ENCODE data around the gene CD1C.
"Not testable (repeated sequence)": the region's sequence is repeated elsewhere in the genome, so short reads cannot be mapped to it uniquely, and the experiment has no call there.

The CD1C gene

DNA sequence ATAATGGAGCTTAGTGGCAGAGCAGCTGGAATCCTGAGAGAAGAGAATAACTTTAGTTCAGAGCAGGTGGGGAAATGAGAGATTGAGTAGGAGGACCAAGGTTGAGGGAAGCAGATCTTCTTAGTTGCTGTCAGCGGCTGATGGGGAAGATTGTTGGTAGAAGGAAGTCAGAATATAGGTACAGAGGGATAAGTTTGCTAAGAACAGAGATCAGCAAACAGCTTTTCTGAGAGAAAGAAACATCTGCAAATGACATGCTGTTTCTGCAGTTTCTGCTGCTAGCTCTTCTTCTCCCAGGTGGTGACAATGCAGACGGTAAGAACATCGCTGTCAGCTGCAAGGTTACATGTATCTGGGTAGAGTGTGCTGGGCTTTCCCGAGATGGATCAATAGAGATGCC, at the start of gene CD1C:
CD1C (plus strand) TSS at position 113 of the 400 bp plus-strand sequence; CDS start at position 255, 142 bp downstream.
- DNase-seq: no peak
- in situ Hi-C loops (cut with HindIII; ENCODE audit: low pct_ligation_motif_present, low pct_unique_long_range_greater_than_20kb, low sequenced_read_pairs): no loop called here

GRCh38 chr1:158246650-158247049, 43.1 kb upstream of the CD1C start:
- no peak for DNase-seq
- in situ Hi-C loops (cut with HindIII; ENCODE audit: low pct_ligation_motif_present, low pct_unique_long_range_greater_than_20kb, low sequenced_read_pairs): no loop called here

DNA sequence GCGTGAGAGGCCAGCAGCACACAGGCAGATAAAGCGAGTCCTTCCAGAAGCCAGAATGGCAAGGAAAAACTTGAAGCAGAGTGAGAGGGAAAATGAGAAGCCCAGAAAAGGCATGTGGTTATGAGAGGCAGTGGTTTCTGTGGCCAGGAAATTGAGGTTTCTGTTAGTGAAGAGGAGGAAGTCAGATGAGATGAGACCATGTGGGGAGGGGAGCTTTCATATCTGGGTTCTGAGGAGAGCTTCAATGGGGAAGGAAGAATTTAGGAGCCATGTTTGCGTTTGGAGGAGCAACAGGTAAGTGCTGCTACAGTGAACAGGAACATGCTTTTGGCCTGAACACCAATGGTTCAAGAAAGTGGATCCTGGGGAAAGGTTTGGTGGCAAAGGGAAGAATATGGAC, 41.6 kb upstream of the CD1C start:
- no peak for DNase-seq
- in situ Hi-C loops (cut with HindIII; ENCODE audit: low pct_ligation_motif_present, low pct_unique_long_range_greater_than_20kb, low sequenced_read_pairs): no loop called here

- in situ Hi-C loops (cut with HindIII; ENCODE audit: low pct_ligation_motif_present, low pct_unique_long_range_greater_than_20kb, low sequenced_read_pairs): no loop called here
- DNase-seq: no peak
These were observed 41.0 kb upstream of the CD1C start for GRCh38 chr1:158248771-158249170.

DNA sequence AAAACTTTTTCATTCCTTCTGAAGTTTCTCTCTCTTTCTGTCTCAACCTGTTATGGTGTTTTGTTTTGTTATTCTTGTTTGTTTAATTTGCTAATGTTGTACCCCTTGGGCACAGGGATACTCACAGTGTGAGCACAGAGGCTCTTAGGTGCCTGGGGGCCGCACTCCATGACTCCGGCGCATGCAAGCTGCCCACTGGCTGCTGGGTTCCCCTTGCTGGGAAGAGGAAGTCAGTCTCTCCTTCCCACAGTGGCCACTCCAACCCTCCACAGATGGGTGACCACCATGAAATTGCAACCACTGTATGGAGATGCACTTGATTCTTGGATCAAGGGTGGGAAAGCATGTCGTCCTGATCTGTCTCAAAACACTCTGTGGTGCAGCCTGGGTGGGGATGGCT, 40.1 kb upstream of the CD1C start:
- DNase-seq: no peak
- in situ Hi-C loops (cut with HindIII; ENCODE audit: low pct_ligation_motif_present, low pct_unique_long_range_greater_than_20kb, low sequenced_read_pairs): no loop called here

DNA sequence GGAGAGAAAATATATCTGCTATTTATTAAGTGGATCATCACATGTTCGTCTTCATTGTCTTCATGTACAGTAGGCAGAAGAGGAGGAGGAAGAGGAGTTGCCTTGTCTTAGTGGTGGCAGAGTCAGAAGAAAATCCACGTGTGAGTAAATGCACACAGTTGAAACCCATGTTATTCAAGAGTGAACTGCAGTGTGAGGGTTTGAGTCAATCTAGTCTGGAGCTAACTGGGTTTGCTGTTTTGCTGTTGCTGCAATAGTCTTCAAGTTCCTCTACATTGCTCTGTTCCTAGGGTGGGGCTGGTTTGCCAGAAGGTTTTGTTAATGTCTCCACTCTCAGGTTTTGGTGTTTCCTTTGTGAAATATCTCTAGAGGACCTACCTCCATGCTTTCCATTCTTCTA, 38.6 kb upstream of the CD1C start:
- no peak for DNase-seq
- in situ Hi-C loops (cut with HindIII; ENCODE audit: low pct_ligation_motif_present, low pct_unique_long_range_greater_than_20kb, low sequenced_read_pairs): no loop called here

- no peak for DNase-seq
- in situ Hi-C loops (cut with HindIII; ENCODE audit: low pct_ligation_motif_present, low pct_unique_long_range_greater_than_20kb, low sequenced_read_pairs): no loop called here
These were observed 34.1 kb upstream of the CD1C start for GRCh38 chr1:158255656-158256055.

DNA sequence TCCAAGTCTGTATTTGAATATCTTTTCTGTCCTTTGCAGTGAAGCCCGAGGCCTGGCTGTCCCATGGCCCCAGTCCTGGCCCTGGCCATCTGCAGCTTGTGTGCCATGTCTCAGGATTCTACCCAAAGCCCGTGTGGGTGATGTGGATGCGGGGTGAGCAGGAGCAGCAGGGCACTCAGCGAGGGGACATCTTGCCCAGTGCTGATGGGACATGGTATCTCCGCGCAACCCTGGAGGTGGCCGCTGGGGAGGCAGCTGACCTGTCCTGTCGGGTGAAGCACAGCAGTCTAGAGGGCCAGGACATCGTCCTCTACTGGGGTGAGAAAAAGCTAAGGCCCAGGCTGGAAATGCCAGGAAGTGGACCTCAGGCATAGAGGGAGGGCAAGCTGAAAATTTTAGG, 33.0 kb upstream of the CD1C start:
- DNase-seq; in situ Hi-C loops (cut with HindIII; ENCODE audit: low pct_ligation_motif_present, low pct_unique_long_range_greater_than_20kb, low sequenced_read_pairs): not testable (repeated sequence)

GRCh38 chr1:158257888-158258287, 31.8 kb upstream of the CD1C start:
- in situ Hi-C loops (cut with HindIII; ENCODE audit: low pct_ligation_motif_present, low pct_unique_long_range_greater_than_20kb, low sequenced_read_pairs): no loop called here
- DNase-seq: no peak

GRCh38 chr1:158259117-158259516, 30.6 kb upstream of the CD1C start:
- in situ Hi-C loops (cut with HindIII; ENCODE audit: low pct_ligation_motif_present, low pct_unique_long_range_greater_than_20kb, low sequenced_read_pairs): no loop called here
- no peak for DNase-seq

- no peak for DNase-seq
- in situ Hi-C loops (cut with HindIII; ENCODE audit: low pct_ligation_motif_present, low pct_unique_long_range_greater_than_20kb, low sequenced_read_pairs): no loop called here
These were observed 17.0 kb upstream of the CD1C start for GRCh38 chr1:158272681-158273080.

GRCh38 chr1:158274797-158275196, 14.9 kb upstream of the CD1C start:
- in situ Hi-C loops (cut with HindIII; ENCODE audit: low pct_ligation_motif_present, low pct_unique_long_range_greater_than_20kb, low sequenced_read_pairs): no loop called here
- no peak for DNase-seq

DNA sequence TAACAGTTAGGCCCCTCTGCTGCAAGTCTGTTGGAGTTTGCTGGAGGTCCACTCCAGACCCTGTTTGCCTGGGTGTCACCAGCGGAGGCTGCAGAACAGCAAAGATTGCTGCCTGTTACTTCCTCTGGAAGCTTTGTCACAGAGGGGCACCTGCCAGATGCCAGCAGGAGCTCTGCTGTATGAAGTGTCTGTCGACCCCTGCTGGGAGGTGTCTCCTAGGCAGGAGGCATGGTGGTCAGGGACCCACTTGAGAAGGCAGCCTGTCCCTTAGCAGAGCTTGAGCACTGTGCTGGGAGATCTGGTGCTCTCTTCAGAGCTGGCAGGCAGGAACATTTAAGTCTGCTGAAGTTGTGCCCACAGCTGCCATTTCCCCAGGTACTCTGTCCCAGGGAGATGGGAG, 7.3 kb upstream of the CD1C start:
- in situ Hi-C loops (cut with HindIII; ENCODE audit: low pct_ligation_motif_present, low pct_unique_long_range_greater_than_20kb, low sequenced_read_pairs); DNase-seq: not testable (repeated sequence)

- no peak for DNase-seq
- in situ Hi-C loops (cut with HindIII; ENCODE audit: low pct_ligation_motif_present, low pct_unique_long_range_greater_than_20kb, low sequenced_read_pairs): no loop called here
These were observed 5.8 kb upstream of the CD1C start for GRCh38 chr1:158283965-158284364.

DNA sequence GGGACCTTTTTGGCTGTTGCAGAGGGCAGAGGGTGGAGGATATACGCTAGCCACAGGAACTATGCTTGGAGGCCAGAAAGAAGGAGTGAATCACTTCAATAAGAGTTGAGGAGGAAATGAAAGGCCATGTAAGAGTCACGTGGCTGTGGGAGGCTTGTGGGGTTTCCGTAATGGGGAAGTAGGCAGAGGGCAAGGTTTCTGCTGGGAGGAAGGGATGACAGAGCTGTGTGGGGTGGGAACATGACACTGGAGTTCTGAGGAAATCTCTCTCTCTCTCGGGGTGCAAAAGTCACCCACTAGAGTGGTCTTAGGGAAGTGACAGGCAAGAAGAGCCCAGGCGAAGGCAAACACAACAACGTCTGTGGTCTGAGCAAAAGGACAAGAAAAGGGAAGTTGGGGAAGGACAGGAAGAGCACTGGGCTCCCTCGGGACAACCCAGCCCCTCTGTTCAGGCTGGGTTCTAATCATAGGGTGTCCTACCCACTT, 3.9 kb upstream of the CD1C start:
- in situ Hi-C loops (cut with HindIII; ENCODE audit: low pct_ligation_motif_present, low pct_unique_long_range_greater_than_20kb, low sequenced_read_pairs): no loop called here
- DNase-seq: peak; percentile 42

GRCh38 chr1:158286487-158286886, 3.2 kb upstream of the CD1C start:
- DNase-seq: no peak
- in situ Hi-C loops (cut with HindIII; ENCODE audit: low pct_ligation_motif_present, low pct_unique_long_range_greater_than_20kb, low sequenced_read_pairs): no loop called here

GRCh38 chr1:158286941-158287346, 2.8 kb upstream of the CD1C start:
- in situ Hi-C loops (cut with HindIII; ENCODE audit: low pct_ligation_motif_present, low pct_unique_long_range_greater_than_20kb, low sequenced_read_pairs): no loop called here

GRCh38 chr1:158290321-158290844, 660 bp downstream of the CD1C start:
- in situ Hi-C loops (cut with HindIII; ENCODE audit: low pct_ligation_motif_present, low pct_unique_long_range_greater_than_20kb, low sequenced_read_pairs): no loop called here
- DNase-seq: no peak

More at GRCh38 chr1:158286941-158287346, 2.8 kb upstream of the CD1C start:
- no peak for DNase-seq

DNA sequence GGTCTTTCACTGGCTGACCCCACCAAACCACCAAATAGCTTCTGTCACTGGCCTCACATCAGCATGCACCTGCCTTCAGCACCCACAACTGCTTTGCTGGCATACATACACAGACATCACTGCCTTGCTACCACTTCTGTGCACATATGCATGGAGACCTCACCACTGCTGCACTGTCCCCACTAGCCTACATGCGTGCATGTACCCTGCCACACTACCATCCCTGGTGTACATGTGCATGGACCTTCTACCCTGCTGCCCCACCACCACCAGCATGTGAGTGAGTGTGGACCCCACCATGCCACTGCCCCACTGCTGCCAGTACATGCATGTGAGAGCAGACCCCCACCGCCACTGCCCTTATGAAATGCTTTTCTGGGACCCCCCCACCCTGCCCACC, 6.1 kb downstream of the CD1C start:
- no peak for DNase-seq
- in situ Hi-C loops (cut with HindIII; ENCODE audit: low pct_ligation_motif_present, low pct_unique_long_range_greater_than_20kb, low sequenced_read_pairs): no loop called here

DNA sequence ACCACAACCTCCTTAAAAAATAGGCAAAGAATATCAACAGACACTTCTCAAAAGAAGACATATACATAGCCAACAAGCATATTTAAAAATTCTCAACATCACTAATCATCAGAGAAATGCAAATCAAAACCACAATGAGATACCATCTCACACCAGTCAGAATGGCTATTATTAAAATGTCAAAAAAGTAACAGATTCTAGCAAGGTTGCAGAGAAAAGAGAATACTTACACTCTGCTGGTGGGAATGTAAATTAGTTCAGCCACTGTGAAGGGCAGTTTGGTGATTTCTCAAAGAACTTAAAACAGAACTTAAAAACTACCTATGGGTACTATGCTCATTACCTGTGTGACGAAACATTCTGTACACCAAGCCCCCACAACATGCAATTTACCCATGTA, 20.9 kb downstream of the CD1C start:
- in situ Hi-C loops (cut with HindIII; ENCODE audit: low pct_ligation_motif_present, low pct_unique_long_range_greater_than_20kb, low sequenced_read_pairs): no loop called here
- no peak for DNase-seq

GRCh38 chr1:158311066-158311465, 21.3 kb downstream of the CD1C start:
- no peak for DNase-seq
- in situ Hi-C loops (cut with HindIII; ENCODE audit: low pct_ligation_motif_present, low pct_unique_long_range_greater_than_20kb, low sequenced_read_pairs): no loop called here

Data from ACHN (cell line).